HG03045 (cell line): ENCODE data around the gene SNAP25.

Experiments used
- ATAC-seq: cut with Tn5 transposase; IDR thresholded peaks from one replicate; pipeline ENCODE4 v1.9.1; 2021; ENCODE audit warnings: mild to moderate bottlenecking, moderate library complexity; ENCODE audit not compliant: unreplicated experiment

The SNAP25 gene

GRCh38 chr20:10300582-10301446 is 82.2 kb downstream of the SNAP25 start:
- ATAC-seq = no peak

- ATAC-seq = no peak
These were observed 85.2 kb downstream of the SNAP25 start for GRCh38 chr20:10303852-10304251.

GRCh38 chr20:10304471-10305046 is 85.9 kb downstream of the SNAP25 start:
- no peak for ATAC-seq

GRCh38 chr20:10306440-10307358 is 88.1 kb downstream of the SNAP25 start:
- ATAC-seq = no peak

- ATAC-seq = no peak
These were observed 88.7 kb downstream of the SNAP25 start for GRCh38 chr20:10307359-10307735.

GRCh38 chr20:10308652-10309051 is 90.0 kb downstream of the SNAP25 start:
- ATAC-seq = no peak

GRCh38 chr20:10309326-10309725 is 90.7 kb downstream of the SNAP25 start:
- ATAC-seq = no peak

GRCh38 chr20:10312111-10312510 is 93.5 kb downstream of the SNAP25 start:
- ATAC-seq = no peak

GRCh38 chr20:10313215-10313614 is 94.6 kb downstream of the SNAP25 start:
- no peak for ATAC-seq

- no peak for ATAC-seq
These were observed 95.1 kb downstream of the SNAP25 start for GRCh38 chr20:10313701-10314100.

GRCh38 chr20:10314198-10314597 is 95.6 kb downstream of the SNAP25 start:
- ATAC-seq = no peak

GRCh38 chr20:10315138-10315537 is 96.5 kb downstream of the SNAP25 start:
- no peak for ATAC-seq

GRCh38 chr20:10316582-10316981 is 98.0 kb downstream of the SNAP25 start:
- ATAC-seq = no peak

- no peak for ATAC-seq
These were observed 99.8 kb downstream of the SNAP25 start for GRCh38 chr20:10318291-10319024.

- ATAC-seq = no peak
These were observed 101.2 kb downstream of the SNAP25 start for GRCh38 chr20:10319855-10320254.

GRCh38 chr20:10321138-10321717 is 102.6 kb downstream of the SNAP25 start:
- no peak for ATAC-seq

- ATAC-seq = no peak
These were observed 103.7 kb downstream of the SNAP25 start for GRCh38 chr20:10322073-10323012.

- no peak for ATAC-seq
These were observed 105.1 kb downstream of the SNAP25 start for GRCh38 chr20:10323729-10324128.

GRCh38 chr20:10324198-10324847 is 105.7 kb downstream of the SNAP25 start:
- ATAC-seq = no peak
